Lung (tissue), 12 donors: Measurements from ENCODE around the gene CSRNP3. TPM values are rescaled to one million over a fixed set of nuclear protein-coding genes. Genes with fewer than 3 reads are reported as not detected.
"Not testable (repeated sequence)": the region's sequence is repeated elsewhere in the genome, so short reads cannot be mapped to it uniquely, and the experiment has no call there.

Source experiments
- ATAC-seq: fragments of 200-7000 bp; cut with Tn5 transposase; one replicate; pipeline ENCODE4 v1.9.1; 2020; ENCODE audit warnings: moderate number of reproducible peaks; ENCODE audit not compliant: insufficient read depth, low FRiP score
- DNase-seq, 3 donors: peaks; one replicate each; pipeline ENCODE4 v3.0.0-alpha.2; 2013 to 2017
- H3K27ac ChIP-seq, 2 donors: one replicate each; pipeline ENCODE4 v1.5.1; 2013; ENCODE audit warnings: mild to moderate bottlenecking in 2 of 2, moderate library complexity in 2 of 2, control low read depth in 1 of 2, inconsistent platforms in 1 of 2, low read depth in 1 of 2, low read length in 1 of 2
- H3K27me3 ChIP-seq, 3 donors: one replicate each; pipeline ENCODE4 v1.5.1; 2013; ENCODE audit warnings: low read length in 2 of 3; ENCODE audit not compliant: control insufficient read depth in 3 of 3, insufficient read depth in 3 of 3
- H3K36me3 ChIP-seq, 4 donors: one replicate each; pipeline ENCODE4 v1.5.1; 2013; ENCODE audit warnings: low read length in 4 of 4, mild to moderate bottlenecking in 1 of 4, moderate library complexity in 1 of 4; ENCODE audit not compliant: control insufficient read depth in 4 of 4, insufficient read depth in 4 of 4
- H3K4me1 ChIP-seq, 5 donors: one replicate each; pipeline ENCODE4 v1.5.1; 2013; ENCODE audit warnings: low read length in 5 of 5, mild to moderate bottlenecking in 2 of 5, moderate library complexity in 1 of 5; ENCODE audit not compliant: control insufficient read depth in 5 of 5, insufficient read depth in 5 of 5
- H3K4me3 ChIP-seq: one replicate; pipeline ENCODE4 v1.5.1; 2013; ENCODE audit warnings: mild to moderate bottlenecking, control low read depth, moderate library complexity
- H3K9ac ChIP-seq, 2 donors: one replicate each; pipeline ENCODE4 v1.5.1; 2013; ENCODE audit warnings: low read length in 2 of 2, control low read depth in 1 of 2; ENCODE audit not compliant: insufficient read depth in 1 of 2
- H3K9me3 ChIP-seq, 4 donors: one replicate each; pipeline ENCODE4 v1.5.1; 2013; ENCODE audit warnings: low read length in 3 of 4, mild to moderate bottlenecking in 1 of 4, moderate library complexity in 1 of 4; ENCODE audit not compliant: control insufficient read depth in 4 of 4, insufficient read depth in 3 of 4
- CTCF ChIP-seq: IDR thresholded peaks from 2 replicates; pipeline ENCODE4 v1.5.1; 2012; ENCODE audit warnings: mild to moderate bottlenecking; ENCODE audit errors: control extremely low read depth, extremely low read depth
- WGBS, 2 donors: extraction: QIAGEN DNeasy Blood & Tissue Kit; methylation state at CpG; one replicate each; pipeline ENCODE4 v1.1.7; 2013; 5-methylcytosine and 5-hydroxymethylcytosine counted together
- polyA plus RNA-seq, 2 donors: library from polyadenylated mRNA; stranded (reverse); fragments of 200-250 nt; gene quantifications; one replicate each; pipeline ENCODE4 v1.2.1, GENCODE V29; 2013
- total RNA-seq, 2 donors: library from RNA; depleted of rRNA in 1 of 2; stranded (reverse); fragments of >200 nt in 1 of 2; gene quantifications; one replicate each; pipeline ENCODE4 v1.2.1, GENCODE V29; 2014 to 2021
- donor health status: control.
- donor health status: control.
- donor health status: Bipolar disorder and iron deficiency.
- donor health status: healthy.
- donor health status: DM: yes; HTN: yes; CAD: no.

The CSRNP3 gene
- total and polyA plus RNA-seq, 4 donors: 0.25 to 8.7 (median 1.8) TPM

DNA sequence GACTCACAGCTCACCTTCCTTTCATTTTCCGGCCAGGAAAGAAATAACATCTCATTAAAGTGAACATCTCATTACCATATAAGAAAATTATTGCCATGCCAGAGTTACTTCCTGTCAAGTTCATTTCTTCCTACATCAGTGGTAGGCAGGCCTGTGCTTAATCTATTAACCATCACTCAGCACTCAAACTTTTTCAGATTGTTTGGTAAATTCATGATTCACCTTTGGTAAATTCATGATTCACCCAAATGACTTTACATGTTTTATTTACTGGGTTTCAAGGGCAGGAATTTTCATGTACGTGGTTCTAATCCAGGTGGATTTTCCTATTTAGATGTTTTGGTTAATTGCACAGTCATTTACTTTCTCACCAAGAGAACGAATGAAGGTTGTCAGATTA is 116.5 kb downstream of the CSRNP3 start:
- no peak for TF ChIP-seq CTCF
- peaks cover 0 to 9% (median 2%) of the 10 kb centered on the region in 5 donors for H3K4me1 ChIP-seq
- no peak for ATAC-seq
- WGBS, 2 donors: 93% methylated on average over 3 of the region's 3 CpGs
- no peak for DNase-seq
- H3K36me3 ChIP-seq: no peaks in the 10 kb centered on the region
- H3K27me3 ChIP-seq: no peaks in the 10 kb centered on the region
- no peaks in the 10 kb centered on the region for H3K9me3 ChIP-seq
- no peak overlapping the region for H3K4me3 ChIP-seq
- no peak overlapping the region for H3K9ac ChIP-seq
- no peak overlapping the region for H3K27ac ChIP-seq

DNA sequence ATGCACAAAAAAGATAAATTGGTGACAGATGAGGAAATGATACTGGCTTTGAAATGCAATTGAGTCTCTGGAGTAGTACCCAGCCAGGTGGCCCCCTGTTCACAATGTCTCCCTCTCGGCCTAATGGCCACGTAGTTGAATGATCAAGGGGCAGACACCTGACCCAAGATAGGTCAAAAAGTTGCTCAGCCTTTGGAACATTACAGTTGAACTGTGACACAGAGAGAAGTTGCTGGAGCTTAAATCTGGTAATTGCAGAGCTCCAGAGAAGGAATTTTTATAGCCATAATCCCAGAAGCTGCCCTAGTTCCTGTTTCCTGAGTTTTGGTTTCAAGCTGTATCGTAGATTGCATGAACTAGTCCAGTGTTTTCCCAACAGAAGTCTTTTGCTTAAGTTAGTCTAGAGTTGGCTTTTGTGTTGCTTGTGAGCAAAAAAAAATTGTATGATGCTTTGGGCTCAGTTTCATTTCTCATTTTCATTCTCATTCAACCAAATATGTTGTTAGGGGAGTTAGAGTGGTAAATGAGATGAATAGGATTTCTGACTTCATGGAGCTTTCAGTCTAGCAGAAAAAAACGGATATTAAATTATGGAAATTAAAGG is 117.9 kb downstream of the CSRNP3 start:
- ATAC-seq (no peak), DNase-seq (no peak)
- no peak for TF ChIP-seq CTCF
- WGBS, 2 donors: 78 to 83% methylated on average over 4 of the region's 4 CpGs
- no peak overlapping the region for H3K27ac ChIP-seq
- H3K9me3 ChIP-seq: peaks cover 0 to 2% (median 0%) of the 10 kb centered on the region in 4 donors
- no peaks in the 10 kb centered on the region for H3K27me3 ChIP-seq
- peaks cover 0 to 6% (median 0%) of the 10 kb centered on the region in 5 donors for H3K4me1 ChIP-seq
- no peak overlapping the region for H3K9ac ChIP-seq
- no peaks in the 10 kb centered on the region for H3K36me3 ChIP-seq
- no peak overlapping the region for H3K4me3 ChIP-seq

GRCh38 chr2:165590999-165591398 is 121.5 kb downstream of the CSRNP3 start:
- H3K4me3 ChIP-seq, ATAC-seq, H3K4me1 ChIP-seq, H3K9ac ChIP-seq, H3K36me3 ChIP-seq, H3K27ac ChIP-seq, H3K9me3 ChIP-seq, DNase-seq, H3K27me3 ChIP-seq: not testable (repeated sequence)

GRCh38 chr2:165593081-165593480 is 123.6 kb downstream of the CSRNP3 start:
- Histone ChIP-seq H3K9ac (no peak overlapping the region), H3K27me3 (no peaks in the 10 kb centered on the region), H3K27ac (no peak overlapping the region), H3K4me1 (no peaks in the 10 kb centered on the region), H3K4me3 (no peak overlapping the region), H3K36me3 (peaks cover 0 to 5% (median 0%) of the 10 kb centered on the region in 4 donors), H3K9me3 (peaks cover 0 to 2% (median 0%) of the 10 kb centered on the region in 4 donors)
- DNase-seq (no peak), ATAC-seq (no peak)
- TF ChIP-seq CTCF: no peak
- WGBS, 2 donors: 92 to 94% methylated on average over 3 of the region's 3 CpGs
